GM19035 (cell line): ENCODE results near the gene GRIK4.

Experiments
- ATAC-seq: cut with Tn5 transposase; IDR thresholded peaks from one replicate; pipeline ENCODE4 v1.9.1; 2021; ENCODE audit not compliant: unreplicated experiment

Gene GRIK4

DNA sequence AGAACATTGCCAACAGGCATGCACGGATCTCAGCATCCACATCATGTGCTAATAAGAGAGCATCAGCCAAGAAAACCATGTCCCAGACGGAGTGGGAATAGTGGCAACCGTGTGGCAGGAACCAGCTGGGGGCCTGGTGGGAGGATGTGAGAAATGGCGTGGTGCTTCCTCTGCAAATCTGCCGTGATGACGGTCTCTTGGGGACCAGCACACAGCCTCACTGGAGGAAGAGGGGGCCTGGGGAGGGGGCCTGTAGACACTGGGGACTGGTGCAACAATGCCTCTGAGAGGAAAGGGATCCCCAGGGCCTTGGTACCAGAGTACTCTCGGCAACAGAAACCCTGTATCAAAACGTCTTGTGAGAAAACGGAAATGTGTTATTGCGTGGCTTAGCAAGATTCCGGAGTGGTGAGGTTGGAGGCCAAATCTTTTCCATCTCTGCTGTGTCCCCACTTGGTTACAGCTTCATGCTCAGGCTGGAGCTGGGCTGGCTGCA, 358.0 kb downstream of the GRIK4 start:
- peak; percentile 51 for ATAC-seq

DNA sequence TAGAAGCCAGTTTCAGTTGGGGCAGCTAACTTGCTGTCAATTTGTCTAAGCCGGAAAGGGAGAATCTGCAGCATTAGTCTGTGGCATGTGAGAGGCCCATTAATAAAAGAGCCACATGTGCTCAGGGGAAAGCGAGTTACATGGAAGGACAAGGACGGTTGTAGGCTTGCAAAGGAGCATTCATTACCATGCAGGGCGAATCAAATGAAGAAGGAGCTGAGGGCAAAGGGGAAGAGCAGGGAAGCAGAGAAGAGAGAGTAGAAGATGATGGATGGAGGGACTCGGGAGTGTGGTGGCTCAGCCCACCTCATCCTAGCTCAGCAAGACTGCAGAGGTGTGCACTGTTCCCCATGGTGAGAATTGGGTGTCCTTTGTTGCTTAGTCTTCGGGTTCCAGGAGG, 359.6 kb downstream of the GRIK4 start:
- no peak for ATAC-seq

DNA sequence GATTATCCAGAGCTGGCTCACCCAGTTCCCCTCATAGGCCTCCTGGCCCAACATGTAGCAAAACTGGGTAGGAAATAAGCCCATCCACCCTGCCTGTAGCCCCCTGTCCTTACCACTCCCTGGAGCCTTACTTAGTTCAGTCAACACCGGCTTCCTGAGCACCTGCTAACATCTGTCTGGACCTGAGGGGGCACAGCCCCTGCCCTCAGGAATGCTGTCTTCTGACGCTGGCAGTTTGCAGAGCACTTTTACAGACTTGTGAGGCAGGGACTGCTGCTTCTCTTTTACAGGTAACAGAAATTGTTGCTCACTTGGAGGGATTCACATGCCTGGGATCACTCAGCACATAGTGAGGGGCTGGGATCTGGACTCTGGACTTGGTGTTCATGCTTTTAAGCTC, 360.4 kb downstream of the GRIK4 start:
- no peak for ATAC-seq

DNA sequence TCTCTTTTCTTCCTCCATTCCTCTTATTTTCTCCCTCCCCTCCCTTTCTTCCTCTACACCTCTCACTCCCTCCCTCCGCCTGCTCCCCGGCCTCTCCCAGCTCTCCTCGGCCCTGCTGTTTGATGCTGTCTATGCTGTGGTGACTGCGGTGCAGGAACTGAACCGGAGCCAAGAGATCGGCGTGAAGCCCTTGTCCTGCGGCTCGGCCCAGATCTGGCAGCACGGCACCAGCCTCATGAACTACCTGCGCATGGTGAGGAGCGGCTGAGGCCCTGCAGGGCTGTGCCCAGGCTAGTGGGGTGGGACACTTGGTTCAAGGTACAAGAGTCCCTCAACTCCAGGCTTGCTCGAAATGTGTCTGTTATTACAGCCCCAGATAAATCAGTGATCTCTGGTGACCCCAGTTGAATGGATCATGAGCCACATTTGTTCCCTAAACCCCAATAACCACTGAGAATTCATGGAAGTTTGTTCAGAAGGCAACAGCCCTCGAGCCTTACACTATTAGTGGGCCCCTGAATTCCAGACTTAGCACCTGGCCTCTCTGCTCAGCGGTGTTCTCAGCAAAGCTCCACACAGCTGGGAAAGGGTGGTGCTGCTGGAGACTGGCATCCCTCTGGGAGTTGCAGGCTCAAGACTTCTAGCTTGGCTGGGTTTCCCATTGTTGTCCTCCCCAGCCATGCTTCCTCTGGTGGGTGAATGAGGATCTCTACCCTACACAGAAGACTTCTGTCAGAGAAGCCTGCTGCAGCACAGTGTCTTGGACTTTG, 362.6 kb downstream of the GRIK4 start:
- ATAC-seq, result no peak

GRCh38 chr11:120875986-120876385, 364.4 kb downstream of the GRIK4 start:
- ATAC-seq, result no peak

DNA sequence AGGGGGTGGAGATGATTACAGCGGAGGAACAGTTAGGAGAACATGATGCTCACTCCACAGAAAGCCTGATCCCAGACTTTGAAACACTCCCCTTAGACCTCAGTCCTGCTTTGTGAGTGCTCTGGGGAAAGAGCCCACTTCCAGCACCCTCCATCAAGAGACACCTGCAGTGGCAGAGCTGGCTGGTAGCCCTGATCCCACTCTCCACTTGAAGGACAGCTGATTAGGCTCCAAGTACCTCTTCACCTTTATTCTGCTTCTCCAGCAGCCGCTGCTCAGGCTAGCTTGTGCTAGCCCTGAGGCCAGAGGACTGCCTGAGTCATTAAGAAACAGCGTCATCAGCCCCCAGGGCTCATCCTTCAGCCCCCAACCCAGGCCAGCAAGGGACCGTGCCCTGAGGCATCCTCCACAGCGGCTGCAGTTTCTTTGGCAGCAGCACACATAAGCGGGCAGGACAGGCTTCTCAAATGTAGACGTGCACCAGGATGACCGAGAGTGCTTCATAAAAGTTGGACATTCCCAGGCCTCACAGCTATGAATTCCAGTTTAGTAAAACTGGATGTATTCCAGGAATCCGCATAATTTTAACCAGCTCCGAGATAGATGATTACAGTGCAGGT, 366.3 kb downstream of the GRIK4 start:
- ATAC-seq, result no peak

- no peak for ATAC-seq
Measured at GRCh38 chr11:120878781-120879180, 367.2 kb downstream of the GRIK4 start.

- no peak for ATAC-seq
Measured at GRCh38 chr11:120880498-120881175, 369.1 kb downstream of the GRIK4 start.

DNA sequence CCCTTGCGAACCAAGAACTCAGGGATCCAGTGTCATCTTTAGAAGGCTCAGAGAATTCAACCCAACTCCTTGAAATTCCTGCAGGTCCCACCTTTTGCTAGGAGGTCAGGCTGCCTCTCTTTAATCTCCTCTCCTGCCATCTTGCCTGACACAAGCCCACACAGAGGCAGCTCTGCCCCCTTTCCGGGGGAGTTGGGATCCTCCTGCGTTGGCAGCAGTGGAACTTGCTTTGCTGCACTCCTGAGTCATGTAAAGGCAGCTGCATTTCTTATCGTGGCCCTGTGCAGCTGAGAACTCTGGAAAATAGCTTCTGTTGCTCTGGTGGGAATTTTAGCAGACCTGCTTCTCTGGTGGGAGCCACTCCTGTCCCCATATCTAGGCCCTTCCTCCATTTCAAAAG, 370.0 kb downstream of the GRIK4 start:
- no peak for ATAC-seq

GRCh38 chr11:120882175-120882574, 370.6 kb downstream of the GRIK4 start:
- ATAC-seq, result no peak

GRCh38 chr11:120883404-120884080, 372.0 kb downstream of the GRIK4 start:
- no peak for ATAC-seq

GRCh38 chr11:120884154-120885020, 372.8 kb downstream of the GRIK4 start:
- ATAC-seq, result no peak

GRCh38 chr11:120890609-120891320, 379.2 kb downstream of the GRIK4 start:
- ATAC-seq, result no peak

GRCh38 chr11:120893440-120894201, 382.1 kb downstream of the GRIK4 start:
- ATAC-seq, result peak; percentile 83

GRCh38 chr11:120894202-120894985, 382.8 kb downstream of the GRIK4 start:
- peak; percentile 11 for ATAC-seq

- ATAC-seq, result no peak
Measured at GRCh38 chr11:120896687-120897086, 385.1 kb downstream of the GRIK4 start.

DNA sequence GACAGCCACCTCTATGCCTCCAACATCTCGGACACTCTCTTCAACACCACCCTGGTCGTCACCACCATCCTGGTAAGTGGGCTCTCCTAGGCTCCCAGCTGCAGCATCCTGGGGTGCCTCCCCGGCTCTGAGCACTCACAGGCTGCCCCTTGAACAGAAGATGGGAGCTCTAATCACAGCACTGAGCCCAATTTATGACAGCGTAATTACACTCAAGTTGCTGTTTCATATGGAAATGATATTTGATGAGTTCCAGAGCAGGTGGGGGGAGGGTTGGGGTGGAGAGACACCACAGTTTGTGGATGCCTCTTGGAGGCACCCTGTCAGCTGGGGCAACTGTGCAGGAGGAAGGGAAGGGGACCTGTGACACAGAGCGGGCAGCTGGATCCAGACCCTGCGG, 387.0 kb downstream of the GRIK4 start:
- no peak for ATAC-seq

DNA sequence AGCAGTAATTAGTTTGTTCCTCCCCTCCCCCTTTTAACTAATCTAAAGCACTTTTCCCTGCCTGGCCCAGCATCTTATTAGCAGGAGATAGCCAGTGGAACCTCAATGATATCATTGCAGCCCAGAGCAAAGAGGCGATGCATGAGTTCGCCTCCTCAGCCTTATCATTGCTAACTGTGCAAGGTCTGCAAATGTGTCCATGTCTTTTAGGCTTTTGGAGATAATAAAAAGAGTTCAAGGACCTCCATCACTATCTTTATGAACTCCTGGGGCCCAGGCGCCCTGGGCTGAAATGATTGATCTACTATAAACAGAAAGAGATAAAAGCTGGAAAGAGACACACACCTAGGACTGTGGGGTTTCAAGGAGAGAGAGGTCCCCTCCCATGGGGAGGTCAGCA, 388.2 kb downstream of the GRIK4 start:
- ATAC-seq, result no peak
